Activated gamma-delta T cell (primary cell): Measurements from ENCODE around the gene VEGFB.
A peak's percentile ranks its signal among the peaks of the same experiment; 100 is the strongest.

Experiments used
- DNase-seq: peaks from one replicate; lab custom pipeline; 2025; lab: John Stamatoyannopoulos, UW

VEGFB gene

GRCh38 chr11:64261556-64262080 lies 27.2 kb downstream of the VEGFB start:
- DNase-seq, result no peak

GRCh38 chr11:64262271-64263002 lies 28.1 kb downstream of the VEGFB start:
- no peak for DNase-seq

- DNase-seq, result no peak
Observed at GRCh38 chr11:64263021-64263946, 28.9 kb downstream of the VEGFB start.

DNA sequence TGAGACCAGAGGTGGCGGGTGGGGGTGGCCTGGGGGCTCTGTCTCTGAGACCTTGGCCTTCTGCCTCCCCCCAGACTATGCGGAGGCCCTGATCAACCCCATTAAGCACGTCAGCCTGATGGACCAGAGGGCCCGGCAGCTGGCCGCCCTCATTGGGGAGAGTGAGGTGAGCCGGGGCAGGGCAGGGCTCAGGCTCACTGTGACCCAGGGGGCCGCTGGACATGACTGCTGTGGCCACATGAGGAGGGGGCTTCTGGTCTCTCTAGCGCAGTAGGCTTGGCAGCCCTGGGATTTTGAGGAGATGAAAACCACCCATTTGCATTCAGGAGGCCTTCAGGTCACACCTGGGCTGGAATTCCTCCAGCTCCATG lies 29.5 kb downstream of the VEGFB start:
- no peak for DNase-seq

DNA sequence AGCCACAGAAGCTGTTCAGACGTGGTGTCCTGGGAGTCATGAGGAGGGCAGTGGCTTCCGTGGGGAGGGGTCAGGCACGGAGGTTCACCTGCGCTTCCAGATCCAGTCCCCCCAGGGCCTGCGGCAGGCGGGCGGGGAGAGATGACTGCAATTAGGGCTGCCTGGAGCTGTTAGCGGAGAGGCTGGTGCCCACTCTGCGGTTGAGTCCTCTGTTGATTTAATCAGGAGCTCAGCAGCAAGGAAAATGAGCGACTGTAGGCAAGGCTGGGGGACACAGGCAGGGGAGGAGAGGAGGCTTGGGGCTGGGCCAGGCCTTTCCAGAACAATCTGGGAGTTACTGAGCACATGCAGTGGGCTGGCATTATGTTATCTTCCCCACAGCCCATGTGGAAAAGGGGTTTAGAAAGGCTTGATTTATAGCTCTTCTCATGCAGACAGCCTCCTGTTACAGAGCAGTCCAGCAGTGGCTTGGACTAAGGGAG lies 30.0 kb downstream of the VEGFB start:
- no peak for DNase-seq

- no peak for DNase-seq
Observed at GRCh38 chr11:64265176-64266160, 31.1 kb downstream of the VEGFB start.

DNA sequence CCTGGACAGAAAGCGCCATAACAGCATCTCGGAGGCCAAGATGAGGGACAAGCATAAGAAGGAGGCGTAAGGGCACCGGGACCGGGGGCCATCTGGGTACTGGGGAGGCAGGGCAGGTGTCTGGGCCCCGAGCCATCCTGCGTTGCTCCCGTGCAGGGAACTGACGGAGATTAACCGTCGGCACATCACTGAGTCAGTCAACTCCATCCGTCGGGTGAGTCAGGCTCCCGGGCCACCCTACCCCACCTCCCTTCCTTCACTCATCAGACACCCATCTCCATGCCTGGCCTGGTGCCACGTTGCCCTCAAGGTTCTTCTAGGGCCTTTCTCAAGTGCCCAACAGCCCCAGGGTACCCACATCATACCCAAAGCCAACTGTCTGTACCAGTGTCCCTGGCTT lies 32.0 kb downstream of the VEGFB start:
- DNase-seq, result no peak

DNA sequence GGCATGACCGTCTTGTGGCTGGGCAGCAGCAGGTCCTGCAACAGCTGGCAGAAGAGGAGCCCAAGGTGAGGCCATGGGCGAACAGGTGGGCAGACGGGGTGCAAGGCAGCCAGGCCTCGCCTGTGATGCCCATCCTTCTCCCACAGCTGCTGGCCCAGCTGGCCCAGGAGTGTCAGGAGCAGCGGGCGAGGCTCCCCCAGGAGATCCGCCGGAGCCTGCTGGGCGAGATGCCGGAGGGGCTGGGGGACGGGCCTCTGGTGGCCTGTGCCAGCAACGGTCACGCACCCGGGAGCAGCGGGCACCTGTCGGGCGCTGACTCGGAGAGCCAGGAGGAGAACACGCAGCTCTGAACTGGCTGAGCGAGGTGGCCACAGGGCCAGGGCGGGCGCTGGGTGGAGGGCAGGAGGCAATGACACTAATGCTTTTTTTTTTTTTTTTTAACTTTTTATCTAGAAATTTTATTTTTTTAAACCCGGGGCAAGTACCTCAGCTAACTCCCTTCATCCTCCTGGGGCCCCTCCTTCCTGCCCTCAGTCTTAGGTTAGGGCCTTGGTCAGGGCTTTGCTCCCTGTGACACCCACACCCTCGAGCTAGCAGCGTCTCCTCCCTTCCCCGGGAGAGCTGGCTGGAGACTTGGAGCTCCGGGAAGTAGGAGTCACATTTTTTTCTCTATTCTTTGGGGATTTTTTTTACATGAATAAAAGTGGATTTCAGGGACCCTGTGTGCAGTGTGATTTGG lies 33.0 kb downstream of the VEGFB start:
- DNase-seq, result no peak

GRCh38 chr11:64268025-64268892 lies 33.9 kb downstream of the VEGFB start:
- no peak for DNase-seq

- no peak for DNase-seq
Observed at GRCh38 chr11:64268893-64269539, 34.6 kb downstream of the VEGFB start.

- DNase-seq, result peak; percentile 92
Observed at GRCh38 chr11:64269540-64270220, 35.3 kb downstream of the VEGFB start.

GRCh38 chr11:64275031-64275800 lies 40.8 kb downstream of the VEGFB start:
- DNase-seq, result no peak

- no peak for DNase-seq
Observed at GRCh38 chr11:64275841-64276240, 41.5 kb downstream of the VEGFB start.

GRCh38 chr11:64276653-64277431 lies 42.5 kb downstream of the VEGFB start:
- DNase-seq, result no peak

GRCh38 chr11:64278576-64279190 lies 44.3 kb downstream of the VEGFB start:
- DNase-seq, result no peak

DNA sequence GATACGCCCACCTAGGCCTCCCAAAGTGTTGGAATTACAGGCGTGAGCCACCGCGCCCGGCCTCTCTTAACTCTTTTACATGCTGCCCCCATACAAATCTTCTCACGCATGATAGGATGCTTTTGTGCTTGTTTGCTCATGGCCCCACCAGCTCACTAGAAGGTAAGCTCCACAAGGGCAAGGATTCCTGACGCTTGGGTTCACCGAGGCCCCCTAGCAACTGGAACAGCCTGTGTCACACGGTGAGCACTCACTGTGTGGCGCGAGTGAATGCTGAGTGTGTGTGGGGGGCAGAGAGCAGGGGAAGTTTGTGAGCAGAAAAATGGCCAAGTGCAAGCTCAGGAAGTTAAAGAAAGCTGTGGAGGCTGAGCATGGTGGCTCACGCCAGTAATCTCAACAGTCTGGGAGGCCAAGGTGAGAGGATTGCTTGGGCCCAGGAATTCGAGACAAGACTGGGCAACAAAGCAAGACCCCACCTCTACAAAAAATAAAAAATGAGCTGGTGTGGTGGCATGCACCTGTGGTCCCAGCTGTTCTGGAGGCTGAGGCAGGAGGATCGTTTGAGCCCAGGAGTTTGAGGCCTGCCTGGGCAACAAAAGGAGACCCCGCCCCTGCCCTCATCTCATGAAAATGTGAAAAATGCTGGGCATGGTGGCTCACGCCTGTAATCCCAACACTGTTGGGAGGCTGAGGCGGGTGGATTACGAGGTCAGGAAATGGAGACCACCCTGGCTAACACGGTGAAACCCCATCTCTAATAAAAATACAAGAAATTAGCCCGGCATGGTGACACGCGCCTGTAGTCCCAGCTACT lies 47.8 kb downstream of the VEGFB start:
- no peak for DNase-seq
